Activated naive CD4-positive, alpha-beta T cell treated with anti-CD3 and anti-CD28 coated beads, Interleukin-2, amount 50 U/mL, for 24 hours (primary cell): Measurements from ENCODE around the gene ATIC.
A peak's percentile ranks its signal among the peaks of the same experiment; 100 is the strongest.
"Not testable (repeated sequence)": the region's sequence is repeated elsewhere in the genome, so short reads cannot be mapped to it uniquely, and the experiment has no call there.

Experiments used
- H3K27ac Mint-ChIP-seq: one replicate; pipeline ENCODE4 v1.8.0; 2021; ENCODE audit warnings: mild to moderate bottlenecking, mixed read lengths
- H3K27me3 Mint-ChIP-seq: one replicate; pipeline ENCODE4 v1.8.0; 2021; ENCODE audit warnings: mixed read lengths
- H3K36me3 Mint-ChIP-seq: one replicate; pipeline ENCODE4 v1.8.0; 2021; ENCODE audit warnings: mixed read lengths
- H3K4me1 Mint-ChIP-seq: one replicate; pipeline ENCODE4 v1.8.0; 2021; ENCODE audit warnings: mixed read lengths
- H3K4me3 Mint-ChIP-seq: one replicate; pipeline ENCODE4 v1.8.0; 2021; ENCODE audit warnings: mild to moderate bottlenecking, mixed read lengths
- H3K9me3 Mint-ChIP-seq: one replicate; pipeline ENCODE4 v1.8.0; 2021; ENCODE audit warnings: mixed read lengths

The ATIC gene

DNA sequence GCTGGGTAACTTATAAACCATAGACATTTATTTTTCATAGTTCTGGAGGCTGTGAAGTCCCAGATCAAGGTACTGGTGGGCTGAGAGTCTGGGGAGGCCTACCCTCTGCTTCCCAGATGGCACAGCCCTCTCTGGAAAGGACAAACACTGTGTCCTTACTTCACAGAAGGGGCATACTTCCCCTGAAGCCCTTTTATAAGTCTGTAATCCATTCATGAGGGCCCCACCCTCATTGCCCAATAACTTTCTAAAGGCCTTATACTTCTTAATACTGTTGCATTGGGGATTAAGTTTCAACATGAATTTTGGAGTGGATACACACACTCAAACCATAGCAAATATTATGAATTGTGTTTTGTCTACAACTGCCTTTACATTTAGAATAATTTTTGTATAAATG lies 36.0 kb downstream of the ATIC start:
- Mint-ChIP-seq H3K27ac (no peak overlapping the region), H3K27me3 (no peaks in the 10 kb centered on the region), H3K4me3 (no peak overlapping the region), H3K9me3 (no peaks in the 10 kb centered on the region), H3K36me3 (peaks cover 32% of the 10 kb centered on the region), H3K4me1 (no peaks in the 10 kb centered on the region)

GRCh38 chr2:215352602-215353001 lies 40.7 kb downstream of the ATIC start:
- no peak overlapping the region for H3K27ac Mint-ChIP-seq
- H3K4me3 Mint-ChIP-seq: no peak overlapping the region
- H3K27me3 Mint-ChIP-seq: no peaks in the 10 kb centered on the region
- no peaks in the 10 kb centered on the region for H3K4me1 Mint-ChIP-seq
- H3K9me3 Mint-ChIP-seq: no peaks in the 10 kb centered on the region
- peaks cover 42% of the 10 kb centered on the region for H3K36me3 Mint-ChIP-seq

DNA sequence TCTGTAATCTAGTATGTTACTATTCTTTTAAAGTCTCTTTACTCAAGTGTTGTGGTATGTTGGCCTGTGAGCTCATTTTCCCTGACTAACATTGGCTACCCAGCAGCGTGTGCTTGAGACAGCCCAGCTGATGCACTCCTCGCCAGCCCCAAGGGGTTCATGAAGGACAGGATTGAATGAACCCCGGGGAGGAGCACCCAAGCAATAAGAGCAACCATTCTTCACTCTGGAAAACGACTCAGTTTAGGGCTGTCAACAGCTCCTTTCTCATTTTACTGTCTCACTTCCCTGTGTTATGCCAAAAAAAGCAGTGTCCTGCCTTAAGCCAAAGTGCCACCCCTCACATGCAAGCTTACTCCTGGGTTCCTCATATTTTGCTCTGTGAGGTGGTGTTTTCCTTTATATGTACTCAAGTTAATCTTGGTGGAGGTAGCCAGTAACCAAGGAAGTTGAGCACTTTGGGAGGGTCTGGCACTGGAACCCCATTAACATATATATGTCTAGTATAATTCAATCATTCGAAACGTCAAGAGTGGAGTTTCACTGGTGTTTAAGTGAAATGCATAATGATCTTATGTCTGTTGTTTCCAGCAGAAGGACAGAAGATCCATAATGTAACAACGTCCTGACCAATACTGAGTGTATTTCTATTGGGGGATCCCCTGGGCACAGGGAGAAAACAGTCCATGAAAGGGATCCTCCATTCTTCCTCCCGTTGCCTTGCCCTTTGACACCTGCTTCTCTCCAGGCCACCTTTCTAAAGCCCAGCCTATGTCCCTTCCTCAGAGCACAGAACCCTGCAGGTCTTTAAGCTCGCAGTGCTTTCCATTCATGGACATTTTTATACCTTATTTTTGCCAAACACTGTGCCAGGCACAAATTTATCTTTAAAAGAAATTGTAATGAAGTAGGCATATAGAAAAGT lies 43.2 kb downstream of the ATIC start:
- no peaks in the 10 kb centered on the region for H3K9me3 Mint-ChIP-seq
- H3K36me3 Mint-ChIP-seq: peaks cover 35% of the 10 kb centered on the region
- H3K4me3 Mint-ChIP-seq: no peak overlapping the region
- H3K27ac Mint-ChIP-seq: no peak overlapping the region
- H3K4me1 Mint-ChIP-seq: no peaks in the 10 kb centered on the region
- no peaks in the 10 kb centered on the region for H3K27me3 Mint-ChIP-seq

DNA sequence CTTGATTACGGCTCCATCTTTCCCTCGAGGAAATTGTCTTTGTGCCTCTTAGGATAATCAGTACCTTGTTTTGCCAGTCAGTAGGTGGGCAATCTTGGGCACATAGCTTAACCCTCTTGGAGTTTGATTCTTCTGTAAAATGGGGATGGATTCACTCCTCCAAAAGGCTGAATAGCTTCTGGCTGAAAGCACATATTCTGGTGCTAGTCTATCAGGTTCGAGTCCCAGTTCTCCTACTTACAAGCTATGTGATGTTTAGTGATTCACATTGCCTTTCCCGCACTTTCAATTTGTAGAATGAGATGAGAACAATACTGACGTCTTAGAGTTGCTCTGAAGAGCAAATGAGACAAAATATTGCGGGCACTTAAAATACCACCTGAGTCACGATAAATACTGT lies 43.9 kb downstream of the ATIC start:
- Mint-ChIP-seq H3K27me3 (no peaks in the 10 kb centered on the region), H3K27ac (no peak overlapping the region), H3K4me3 (no peak overlapping the region), H3K36me3 (peaks cover 33% of the 10 kb centered on the region), H3K9me3 (no peaks in the 10 kb centered on the region), H3K4me1 (no peaks in the 10 kb centered on the region)

DNA sequence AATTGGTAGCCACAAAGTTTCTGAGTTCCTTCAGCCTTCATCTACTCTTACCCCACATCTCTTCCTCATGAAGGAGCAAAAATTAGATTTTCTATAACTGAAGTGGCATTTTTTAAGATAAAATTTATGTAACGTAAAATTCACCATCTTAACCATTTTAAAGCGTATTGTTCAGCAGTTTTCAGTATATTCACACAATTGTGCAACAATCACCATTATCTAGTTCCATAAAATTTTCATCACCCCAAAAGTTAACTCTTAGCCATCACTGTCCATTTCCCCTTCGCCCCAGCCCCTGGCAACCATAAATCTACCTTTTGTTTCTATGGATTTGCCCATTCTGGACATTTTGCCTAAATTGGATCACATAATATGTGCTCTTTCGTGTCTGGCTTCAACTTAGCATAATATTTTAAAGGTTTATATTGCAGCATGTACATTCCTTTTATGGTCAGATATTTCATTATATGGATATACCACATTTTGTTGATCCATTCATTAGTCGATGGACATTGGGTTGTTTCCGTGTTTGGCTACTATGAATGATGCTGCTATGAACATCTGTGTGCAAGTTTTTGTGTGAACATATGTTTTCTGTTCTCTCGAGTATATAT lies 44.6 kb downstream of the ATIC start:
- Mint-ChIP-seq H3K27ac (peak overlapping the region; percentile 43), H3K4me1 (no peaks in the 10 kb centered on the region), H3K4me3 (no peak overlapping the region), H3K9me3 (no peaks in the 10 kb centered on the region), H3K36me3 (peaks cover 34% of the 10 kb centered on the region), H3K27me3 (no peaks in the 10 kb centered on the region)

GRCh38 chr2:215356948-215357461 lies 45.1 kb downstream of the ATIC start:
- no peaks in the 10 kb centered on the region for H3K27me3 Mint-ChIP-seq
- H3K4me1 Mint-ChIP-seq: no peaks in the 10 kb centered on the region
- H3K9me3 Mint-ChIP-seq: no peaks in the 10 kb centered on the region
- no peak overlapping the region for H3K4me3 Mint-ChIP-seq
- H3K36me3 Mint-ChIP-seq: peaks cover 30% of the 10 kb centered on the region
- no peak overlapping the region for H3K27ac Mint-ChIP-seq

DNA sequence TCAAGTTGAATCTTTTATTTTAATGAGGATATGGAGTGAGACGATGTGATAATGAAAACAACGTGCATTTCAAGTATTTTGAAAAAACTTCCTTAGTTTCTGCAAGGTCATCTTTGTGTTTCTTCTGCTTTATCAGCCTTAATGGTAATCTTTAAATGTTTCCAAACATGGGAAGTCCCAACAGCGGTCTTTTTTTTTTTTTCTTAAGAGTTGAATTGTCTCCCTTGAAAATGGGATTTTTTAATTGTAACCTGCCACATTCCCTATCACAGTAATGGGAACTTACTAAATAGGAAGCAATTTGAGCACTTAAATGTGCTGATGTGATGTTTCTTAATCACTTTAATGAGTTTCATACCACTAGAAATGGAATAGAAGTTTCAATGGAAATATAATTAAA lies 45.8 kb downstream of the ATIC start:
- no peak overlapping the region for H3K27ac Mint-ChIP-seq
- H3K9me3 Mint-ChIP-seq: no peaks in the 10 kb centered on the region
- H3K4me1 Mint-ChIP-seq: no peaks in the 10 kb centered on the region
- no peak overlapping the region for H3K4me3 Mint-ChIP-seq
- peaks cover 33% of the 10 kb centered on the region for H3K36me3 Mint-ChIP-seq
- no peaks in the 10 kb centered on the region for H3K27me3 Mint-ChIP-seq

- Mint-ChIP-seq H3K4me1 (no peaks in the 10 kb centered on the region), H3K27ac (no peak overlapping the region), H3K4me3 (no peak overlapping the region), H3K9me3 (no peaks in the 10 kb centered on the region), H3K27me3 (no peaks in the 10 kb centered on the region), H3K36me3 (peaks cover 30% of the 10 kb centered on the region)
These were observed 46.5 kb downstream of the ATIC start for GRCh38 chr2:215358312-215358845.

- no peaks in the 10 kb centered on the region for H3K4me1 Mint-ChIP-seq
- no peak overlapping the region for H3K4me3 Mint-ChIP-seq
- H3K36me3 Mint-ChIP-seq: peaks cover 33% of the 10 kb centered on the region
- no peaks in the 10 kb centered on the region for H3K9me3 Mint-ChIP-seq
- no peaks in the 10 kb centered on the region for H3K27me3 Mint-ChIP-seq
- H3K27ac Mint-ChIP-seq: no peak overlapping the region
These were observed 47.2 kb downstream of the ATIC start for GRCh38 chr2:215358891-215359575.

- Mint-ChIP-seq H3K4me3 (no peak overlapping the region), H3K27me3 (no peaks in the 10 kb centered on the region), H3K9me3 (no peaks in the 10 kb centered on the region), H3K4me1 (no peaks in the 10 kb centered on the region), H3K27ac (no peak overlapping the region), H3K36me3 (peaks cover 32% of the 10 kb centered on the region)
These were observed 47.7 kb downstream of the ATIC start for GRCh38 chr2:215359576-215359922.

GRCh38 chr2:215360059-215360458 lies 48.2 kb downstream of the ATIC start:
- H3K4me3 Mint-ChIP-seq, H3K27ac Mint-ChIP-seq, H3K9me3 Mint-ChIP-seq, H3K4me1 Mint-ChIP-seq, H3K27me3 Mint-ChIP-seq: not testable (repeated sequence)
- H3K36me3 Mint-ChIP-seq: peaks cover 31% of the 10 kb centered on the region

GRCh38 chr2:215360596-215360995 lies 48.7 kb downstream of the ATIC start:
- Mint-ChIP-seq H3K4me1 (no peaks in the 10 kb centered on the region), H3K27me3 (no peaks in the 10 kb centered on the region), H3K4me3 (no peak overlapping the region), H3K9me3 (no peaks in the 10 kb centered on the region), H3K27ac (no peak overlapping the region), H3K36me3 (peaks cover 30% of the 10 kb centered on the region)

DNA sequence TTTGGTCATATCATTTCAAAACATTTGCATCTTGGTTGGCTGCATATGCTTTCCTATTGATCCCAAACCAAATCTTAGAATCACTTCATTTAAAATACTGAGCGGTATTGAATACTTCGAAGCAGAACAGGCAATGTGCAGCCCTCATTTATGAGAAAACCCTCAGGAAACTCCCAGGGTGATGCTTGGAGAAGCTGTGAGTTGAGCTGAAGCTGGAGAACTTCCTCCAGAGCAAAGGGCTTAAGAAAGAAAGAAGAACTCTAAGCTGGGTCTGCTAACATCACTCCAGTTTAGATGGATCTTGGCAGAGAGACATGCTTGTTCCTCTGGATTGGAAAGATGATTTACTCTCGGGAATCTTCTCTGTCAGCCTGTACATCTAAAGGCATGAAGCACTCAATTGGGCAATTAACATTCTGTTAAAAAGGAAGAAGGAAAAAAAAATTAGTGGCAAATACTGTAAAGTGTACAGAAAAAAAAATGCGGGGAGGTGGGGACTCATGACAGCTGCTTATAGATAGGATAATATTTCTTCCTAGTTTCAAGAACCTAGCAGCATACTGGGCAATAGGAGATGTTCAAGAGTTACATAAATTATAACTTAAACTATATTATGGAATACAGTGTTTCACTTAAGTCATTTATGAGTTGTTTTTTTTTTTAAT lies 49.5 kb downstream of the ATIC start:
- no peaks in the 10 kb centered on the region for H3K4me1 Mint-ChIP-seq
- no peaks in the 10 kb centered on the region for H3K27me3 Mint-ChIP-seq
- no peak overlapping the region for H3K27ac Mint-ChIP-seq
- H3K4me3 Mint-ChIP-seq: no peak overlapping the region
- H3K36me3 Mint-ChIP-seq: peaks cover 30% of the 10 kb centered on the region
- no peaks in the 10 kb centered on the region for H3K9me3 Mint-ChIP-seq

DNA sequence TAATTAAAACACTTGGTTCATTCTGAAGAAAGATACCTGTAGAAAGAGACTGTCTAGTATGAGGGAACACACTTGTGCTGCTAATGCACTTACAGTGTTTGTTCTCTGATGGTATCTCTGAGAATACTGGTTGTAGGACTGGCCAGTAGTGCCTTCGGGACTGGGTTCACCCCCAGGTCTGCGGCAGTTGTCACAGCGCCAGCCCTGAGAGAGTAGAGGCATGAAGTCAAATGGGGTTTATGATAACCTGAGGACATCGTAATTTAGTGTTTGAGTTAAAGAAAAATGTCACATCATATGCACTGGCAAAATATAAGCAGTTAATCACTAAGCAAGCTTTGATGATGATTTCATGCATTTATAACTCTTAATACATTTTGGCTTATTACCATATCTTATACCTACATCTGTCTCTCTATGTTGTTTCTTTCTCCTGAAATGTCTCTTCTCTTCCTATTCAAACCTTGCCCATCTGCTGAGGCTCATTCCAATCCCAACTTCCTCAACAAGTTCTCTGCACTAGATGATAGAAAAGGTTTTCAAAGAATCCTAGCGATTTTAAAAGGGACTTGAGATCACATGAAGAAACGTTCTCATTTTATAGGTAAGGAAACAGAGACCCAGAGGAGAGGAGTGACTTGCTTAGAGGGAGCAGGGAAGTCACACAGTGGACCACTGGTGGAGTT lies 50.2 kb downstream of the ATIC start:
- no peak overlapping the region for H3K4me3 Mint-ChIP-seq
- peaks cover 23% of the 10 kb centered on the region for H3K36me3 Mint-ChIP-seq
- no peaks in the 10 kb centered on the region for H3K27me3 Mint-ChIP-seq
- H3K4me1 Mint-ChIP-seq: no peaks in the 10 kb centered on the region
- no peaks in the 10 kb centered on the region for H3K9me3 Mint-ChIP-seq
- H3K27ac Mint-ChIP-seq: no peak overlapping the region

DNA sequence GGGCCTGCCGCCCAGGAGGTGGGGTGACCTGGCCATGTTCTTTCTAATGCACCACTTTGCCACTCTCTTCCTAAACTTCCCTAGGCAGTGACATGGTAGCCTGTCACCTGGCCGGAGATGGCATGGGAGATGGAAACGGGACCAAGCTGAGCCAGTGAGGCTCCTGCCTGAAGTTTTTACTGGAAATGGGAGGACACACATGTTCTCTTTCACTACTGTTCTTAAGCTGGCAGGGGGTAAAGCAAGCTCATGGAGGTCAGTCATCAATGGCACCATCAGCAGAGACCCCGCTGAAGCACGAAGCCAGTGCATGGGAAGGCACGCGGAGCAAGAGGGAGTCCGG lies 50.7 kb downstream of the ATIC start:
- Mint-ChIP-seq H3K27me3 (no peaks in the 10 kb centered on the region), H3K27ac (no peak overlapping the region)

More for the DNA sequence above, 50.7 kb downstream of the ATIC start:
- H3K4me1 Mint-ChIP-seq: no peaks in the 10 kb centered on the region
- H3K36me3 Mint-ChIP-seq: peaks cover 23% of the 10 kb centered on the region
- H3K4me3 Mint-ChIP-seq: no peak overlapping the region
- no peaks in the 10 kb centered on the region for H3K9me3 Mint-ChIP-seq
